CD4-positive, alpha-beta T cell treated with Interleukin-2 at 100 ng/mL for 4 hours (primary cell): Measurements from ENCODE around the gene FUBP3.

Source experiments
- DNase-seq: peaks from one replicate; pipeline ENCODE4 v3.0.0-alpha.2; 2020; ENCODE audit warnings: low spot score

FUBP3 gene, protein sequence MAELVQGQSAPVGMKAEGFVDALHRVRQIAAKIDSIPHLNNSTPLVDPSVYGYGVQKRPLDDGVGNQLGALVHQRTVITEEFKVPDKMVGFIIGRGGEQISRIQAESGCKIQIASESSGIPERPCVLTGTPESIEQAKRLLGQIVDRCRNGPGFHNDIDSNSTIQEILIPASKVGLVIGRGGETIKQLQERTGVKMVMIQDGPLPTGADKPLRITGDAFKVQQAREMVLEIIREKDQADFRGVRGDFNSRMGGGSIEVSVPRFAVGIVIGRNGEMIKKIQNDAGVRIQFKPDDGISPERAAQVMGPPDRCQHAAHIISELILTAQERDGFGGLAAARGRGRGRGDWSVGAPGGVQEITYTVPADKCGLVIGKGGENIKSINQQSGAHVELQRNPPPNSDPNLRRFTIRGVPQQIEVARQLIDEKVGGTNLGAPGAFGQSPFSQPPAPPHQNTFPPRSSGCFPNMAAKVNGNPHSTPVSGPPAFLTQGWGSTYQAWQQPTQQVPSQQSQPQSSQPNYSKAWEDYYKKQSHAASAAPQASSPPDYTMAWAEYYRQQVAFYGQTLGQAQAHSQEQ

DNA sequence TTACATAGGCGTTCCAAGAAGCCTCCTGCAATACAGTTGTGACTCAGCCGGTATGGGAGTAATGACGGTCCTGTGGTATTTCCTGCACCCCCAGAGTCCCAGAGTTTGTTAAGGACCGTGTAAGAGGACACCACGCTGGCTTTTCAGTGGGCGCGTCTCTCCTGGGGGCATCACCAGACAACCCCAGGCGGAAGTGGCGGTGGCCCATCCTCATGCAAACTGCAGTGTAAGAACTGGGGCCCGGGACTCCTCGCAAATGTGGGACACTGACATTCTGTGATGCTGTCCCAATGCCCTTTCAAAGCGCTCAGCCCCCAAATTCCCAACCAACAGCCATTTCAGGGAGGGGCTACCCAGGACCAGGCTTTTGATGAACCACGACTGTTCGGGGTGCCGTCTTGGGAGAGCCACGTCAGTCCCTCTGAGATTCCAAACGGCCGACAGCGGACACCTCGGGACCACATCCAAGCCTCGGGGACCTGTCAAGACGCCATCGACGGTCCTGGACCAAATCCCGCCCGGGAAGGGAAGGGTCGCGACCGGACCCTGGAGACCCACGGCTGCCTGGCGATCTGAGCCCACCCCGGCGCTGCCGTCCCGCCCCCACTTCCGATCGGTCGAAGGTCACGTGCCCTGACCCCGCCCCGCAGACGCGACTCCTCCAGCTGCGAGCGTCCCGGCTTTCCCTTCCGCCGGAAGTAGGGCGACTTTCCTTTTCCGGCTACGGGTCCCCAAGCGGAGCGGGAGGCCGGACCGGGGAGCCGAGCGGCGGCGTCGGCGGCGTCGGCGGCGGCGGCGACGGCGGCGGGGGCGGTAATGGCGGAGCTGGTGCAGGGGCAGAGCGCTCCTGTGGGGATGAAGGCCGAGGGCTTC, at the start of gene FUBP3:
TSS of gene FUBP3 (plus strand) at position 713 of the 873 bp plus-strand sequence. CDS start at position 817, 104 bp downstream.
- peak; percentile 89 for DNase-seq

- no peak for DNase-seq
Measured at GRCh38 chr9:130530938-130531337, 48.4 kb upstream of the FUBP3 start.

DNA sequence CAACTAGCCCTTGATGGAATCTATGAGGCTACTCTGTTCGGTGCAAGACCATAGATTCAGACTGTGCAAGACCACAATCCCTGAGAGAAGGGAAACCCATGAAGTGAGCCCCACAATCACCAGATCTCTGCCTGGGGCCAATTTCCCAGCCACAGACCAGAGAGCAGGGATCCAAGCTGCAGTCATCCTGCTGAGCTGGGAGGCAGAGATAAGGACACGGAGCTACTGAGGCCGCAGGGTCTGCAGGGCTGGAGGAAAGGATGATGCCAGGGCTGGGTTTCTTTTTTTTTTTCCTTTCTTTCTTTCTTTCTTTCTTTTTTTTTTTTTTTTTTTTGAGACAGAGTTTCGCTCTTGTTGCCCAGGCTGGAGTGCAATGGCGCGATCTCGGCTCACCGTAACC, 47.7 kb upstream of the FUBP3 start:
- DNase-seq: no peak

DNA sequence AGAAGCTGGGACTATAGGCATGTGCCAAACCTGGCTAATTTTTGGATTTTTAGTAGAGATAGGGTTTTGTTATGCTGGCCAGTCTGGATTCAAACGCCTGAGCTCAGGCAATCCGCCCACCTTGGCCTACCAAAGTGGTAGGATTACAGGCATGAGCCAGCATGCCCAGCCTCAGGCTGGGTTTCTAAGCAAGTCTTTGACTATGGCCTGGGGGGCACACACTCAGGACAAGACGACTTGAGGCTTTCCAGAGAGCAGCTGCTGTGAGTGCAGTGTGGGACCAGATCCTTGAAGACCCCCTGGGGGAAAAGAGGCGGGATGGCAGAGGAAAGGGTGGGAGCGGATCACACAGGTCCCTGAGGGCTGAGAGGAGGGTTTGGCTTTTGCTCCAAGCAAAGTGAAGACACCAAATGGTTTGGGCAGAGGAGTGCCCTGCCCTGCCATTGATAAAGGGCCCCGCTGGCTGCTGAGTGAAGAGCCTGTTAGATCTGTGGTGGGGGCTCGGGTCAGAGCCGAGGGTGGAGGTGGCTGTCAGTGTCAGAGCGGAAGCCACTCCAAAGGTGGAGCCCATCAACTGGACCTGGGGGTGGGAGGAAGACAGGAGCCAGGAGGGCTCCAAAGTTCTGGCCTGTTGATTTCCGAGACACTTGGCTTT, 46.8 kb upstream of the FUBP3 start:
- no peak for DNase-seq

DNA sequence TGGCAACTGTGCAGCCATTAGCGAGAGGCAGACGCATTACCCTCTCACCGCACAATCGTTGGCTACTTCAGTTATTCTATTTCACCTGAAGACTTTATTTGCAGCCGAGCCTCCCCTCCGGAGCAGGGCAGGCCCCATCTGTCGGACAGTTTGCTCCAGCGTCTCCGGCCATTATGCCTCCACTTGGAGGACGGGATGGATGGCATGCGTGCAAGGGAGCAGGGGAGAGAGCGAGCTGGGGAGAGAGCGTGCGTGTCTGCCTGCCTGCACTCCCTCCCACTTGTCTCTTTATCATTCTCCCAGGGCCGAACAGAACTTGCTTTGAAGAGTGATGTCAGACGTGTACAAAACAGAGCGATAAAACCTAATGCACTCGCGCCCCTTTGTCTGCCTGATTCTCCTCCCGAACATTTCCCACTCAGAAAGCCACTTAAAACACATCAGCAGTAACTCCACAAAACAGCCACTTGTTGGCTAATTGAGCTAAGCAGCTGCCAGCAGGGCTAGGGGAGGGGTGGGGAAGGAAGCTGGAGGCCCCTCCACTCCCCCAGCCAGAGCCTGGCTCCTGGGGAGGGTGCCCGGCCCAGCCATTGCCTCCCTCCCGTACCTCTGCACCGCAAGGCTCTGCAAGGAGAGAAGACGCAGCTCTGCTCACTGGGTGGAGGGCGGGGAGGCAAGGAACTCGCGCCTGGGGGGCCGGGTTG, 43.4 kb upstream of the FUBP3 start:
- DNase-seq: no peak

- no peak for DNase-seq
Measured at GRCh38 chr9:130536701-130537107, 42.7 kb upstream of the FUBP3 start.

DNA sequence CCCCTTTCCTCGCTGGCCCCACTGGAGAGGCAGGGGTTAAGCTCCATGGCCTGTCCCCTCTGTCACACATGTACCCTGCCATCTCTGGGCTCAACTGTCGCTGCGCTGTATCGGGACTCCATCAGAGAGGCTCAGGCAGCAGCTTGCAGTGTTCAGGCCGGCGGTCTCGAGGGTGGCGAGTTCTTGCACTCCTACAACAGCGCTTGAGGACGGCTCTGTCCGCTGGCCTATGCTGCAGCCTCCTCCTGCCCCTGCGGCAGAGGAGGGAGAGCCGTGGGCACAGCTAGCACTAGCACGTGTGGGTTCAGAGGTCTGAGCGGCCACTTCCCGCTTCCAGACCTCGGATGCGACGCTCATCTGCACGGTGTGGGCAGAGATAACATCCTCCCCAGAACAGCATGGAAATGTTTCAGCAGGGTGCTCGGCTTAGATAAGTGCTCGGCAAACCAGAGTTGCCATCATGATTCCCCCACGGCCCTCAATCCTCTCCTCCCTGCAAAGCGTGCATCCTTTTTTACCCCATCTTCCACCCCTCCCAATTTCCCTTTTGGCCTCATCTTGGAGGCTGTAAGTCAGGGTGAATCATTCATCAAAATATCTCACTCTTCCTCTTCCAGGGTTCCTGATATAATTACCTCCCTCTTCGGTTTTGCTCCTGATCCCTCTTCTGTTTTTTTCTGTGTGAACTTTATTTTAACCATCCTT, 41.9 kb upstream of the FUBP3 start:
- no peak for DNase-seq

DNA sequence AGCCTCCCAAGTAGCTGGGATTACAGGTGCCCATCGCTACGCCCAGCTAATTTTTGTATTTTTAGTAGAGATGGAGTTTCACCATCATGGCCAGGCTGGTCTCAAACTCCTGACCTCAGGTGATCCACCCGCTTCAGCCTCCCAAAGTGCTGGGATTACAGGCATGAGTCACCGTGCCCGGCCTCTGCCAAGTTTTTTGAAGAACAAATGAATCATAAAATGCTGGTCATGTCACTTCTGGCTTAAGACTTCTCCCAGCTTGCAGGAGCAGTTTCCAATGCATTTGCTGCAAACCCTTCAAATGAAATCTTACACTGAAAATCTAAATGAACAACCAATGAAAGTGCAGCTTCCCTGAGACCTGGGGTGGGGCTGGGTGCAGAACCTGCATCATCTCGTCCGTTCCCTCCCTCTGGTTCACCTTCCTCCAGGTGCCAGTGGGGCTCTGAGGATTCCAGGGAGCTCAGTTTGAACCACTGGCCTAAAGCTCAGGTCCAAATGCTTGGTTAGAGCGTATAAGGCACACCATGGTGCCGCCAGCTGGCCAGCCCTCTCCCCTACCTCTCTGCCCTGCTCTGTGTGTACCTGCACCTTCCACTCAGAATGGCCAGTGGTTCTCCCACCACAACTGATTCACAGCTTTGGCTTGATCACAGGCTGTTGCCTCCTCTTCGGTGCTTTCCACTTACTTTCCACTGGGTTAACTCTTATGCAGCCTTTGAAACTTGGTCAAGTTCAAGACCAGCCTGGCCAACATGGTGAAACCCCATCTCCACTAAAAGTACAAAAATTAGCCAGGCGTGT, 39.8 kb upstream of the FUBP3 start:
- no peak for DNase-seq

GRCh38 chr9:130541533-130541932, 37.8 kb upstream of the FUBP3 start:
- no peak for DNase-seq

- no peak for DNase-seq
Measured at GRCh38 chr9:130542038-130542437, 37.3 kb upstream of the FUBP3 start.

GRCh38 chr9:130542457-130543228, 36.7 kb upstream of the FUBP3 start:
- no peak for DNase-seq

DNA sequence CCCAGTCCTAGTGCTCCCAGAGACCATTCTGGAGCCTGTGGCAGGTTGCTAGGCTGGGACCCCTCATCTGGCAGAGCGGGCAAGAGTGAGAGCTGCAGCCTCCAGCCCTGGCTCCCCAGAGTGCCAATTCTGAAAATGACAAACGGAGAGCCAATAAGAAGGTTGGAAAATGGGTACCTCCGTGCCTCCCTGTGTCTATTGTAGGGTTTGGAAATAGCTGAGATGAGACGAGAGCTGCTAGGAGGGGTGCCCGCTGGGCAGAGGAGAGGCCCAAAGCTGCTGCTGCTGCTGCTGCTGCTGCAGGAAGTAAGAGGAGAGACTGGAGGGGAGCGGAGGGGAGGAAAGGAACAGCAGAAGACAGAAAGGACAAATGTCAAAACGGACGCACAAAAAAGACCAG, 36.0 kb upstream of the FUBP3 start:
- no peak for DNase-seq

DNA sequence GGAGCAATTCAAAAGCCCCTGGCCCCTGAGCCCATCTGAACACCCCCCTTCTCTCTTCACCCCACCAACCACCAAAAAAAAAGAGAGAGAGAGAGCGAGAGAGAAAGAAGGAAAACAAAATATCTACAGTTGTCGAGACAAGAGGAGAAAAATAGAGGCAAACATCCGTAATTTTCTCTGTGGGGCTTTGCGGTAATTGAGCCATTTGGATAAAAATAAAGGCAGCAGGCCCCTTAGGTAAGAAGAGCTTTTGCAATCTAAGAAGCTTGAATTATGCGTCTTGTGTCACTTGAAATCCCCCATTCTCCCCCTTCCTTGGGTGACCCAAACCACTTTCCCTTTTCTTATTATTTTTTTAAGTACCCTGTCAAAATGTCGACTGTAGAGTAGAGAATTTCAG, 35.5 kb upstream of the FUBP3 start:
- DNase-seq: no peak

GRCh38 chr9:130544364-130544763, 35.0 kb upstream of the FUBP3 start:
- no peak for DNase-seq

GRCh38 chr9:130548103-130548502, 31.3 kb upstream of the FUBP3 start:
- no peak for DNase-seq

GRCh38 chr9:130549093-130549735, 30.2 kb upstream of the FUBP3 start:
- DNase-seq: no peak

- no peak for DNase-seq
Measured at GRCh38 chr9:130554606-130555005, 24.8 kb upstream of the FUBP3 start.

GRCh38 chr9:130555061-130555460, 24.3 kb upstream of the FUBP3 start:
- DNase-seq: no peak

DNA sequence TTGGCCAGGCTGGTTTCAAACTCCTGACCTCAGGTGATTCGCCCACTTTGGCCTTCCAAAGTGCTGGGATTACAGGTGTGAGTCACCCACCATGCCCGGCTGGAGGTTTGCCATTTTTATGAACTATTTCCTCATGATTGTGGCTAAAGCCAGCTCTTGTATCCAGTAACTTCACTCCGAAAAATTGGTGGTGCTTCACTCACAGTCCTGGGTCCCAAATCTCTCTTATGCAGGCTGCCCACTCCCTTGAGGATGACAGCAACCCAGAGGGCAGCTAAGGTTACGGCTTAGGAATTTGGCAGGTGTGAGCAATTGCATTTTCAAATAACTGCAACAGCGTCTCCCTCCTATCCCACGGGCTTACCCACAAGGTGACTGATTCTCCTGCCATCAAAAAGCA, 23.4 kb upstream of the FUBP3 start:
- DNase-seq: no peak
